AG10803 (cell line): ENCODE data around the gene NT5DC3.
A peak's percentile ranks its signal among the peaks of the same experiment; 100 is the strongest.

Source experiments
- DNase-seq: peaks from one replicate; pipeline ENCODE4 v3.0.0; 2010; ENCODE audit warnings: low read depth
- H3K4me3 ChIP-seq: 2 replicates; pipeline ENCODE4 v1.5.1; 2011; ENCODE audit warnings: mild to moderate bottlenecking, low read length, control low read depth
- TF ChIP-seq, protein P1 (sequence below): conservative IDR thresholded peaks from 2 replicates; pipeline ENCODE4 v1.5.1; 2011; ENCODE audit warnings: mild to moderate bottlenecking, low read length, control low read depth, inconsistent platforms

The NT5DC3 gene

DNA sequence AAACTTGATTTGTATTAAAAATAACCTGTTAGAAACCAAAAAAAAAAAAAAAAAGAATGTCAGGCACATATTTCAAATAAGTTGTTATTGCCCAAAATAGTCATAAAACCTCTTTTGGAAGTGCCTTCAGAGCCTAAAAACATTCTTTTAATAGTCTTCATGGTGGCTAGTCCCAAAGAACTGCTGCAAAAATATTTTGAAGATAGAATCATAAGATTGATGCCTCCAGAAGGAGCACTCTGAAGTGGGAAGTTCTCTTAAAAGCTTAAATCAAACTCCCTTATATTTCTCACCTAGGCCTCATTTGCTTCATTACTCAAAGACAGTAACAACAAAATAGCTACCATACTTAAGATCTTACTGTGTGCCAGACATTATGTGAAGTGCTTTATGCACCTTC lies 27.2 kb upstream of the NT5DC3 start:
- TF ChIP-seq, protein P1, sequence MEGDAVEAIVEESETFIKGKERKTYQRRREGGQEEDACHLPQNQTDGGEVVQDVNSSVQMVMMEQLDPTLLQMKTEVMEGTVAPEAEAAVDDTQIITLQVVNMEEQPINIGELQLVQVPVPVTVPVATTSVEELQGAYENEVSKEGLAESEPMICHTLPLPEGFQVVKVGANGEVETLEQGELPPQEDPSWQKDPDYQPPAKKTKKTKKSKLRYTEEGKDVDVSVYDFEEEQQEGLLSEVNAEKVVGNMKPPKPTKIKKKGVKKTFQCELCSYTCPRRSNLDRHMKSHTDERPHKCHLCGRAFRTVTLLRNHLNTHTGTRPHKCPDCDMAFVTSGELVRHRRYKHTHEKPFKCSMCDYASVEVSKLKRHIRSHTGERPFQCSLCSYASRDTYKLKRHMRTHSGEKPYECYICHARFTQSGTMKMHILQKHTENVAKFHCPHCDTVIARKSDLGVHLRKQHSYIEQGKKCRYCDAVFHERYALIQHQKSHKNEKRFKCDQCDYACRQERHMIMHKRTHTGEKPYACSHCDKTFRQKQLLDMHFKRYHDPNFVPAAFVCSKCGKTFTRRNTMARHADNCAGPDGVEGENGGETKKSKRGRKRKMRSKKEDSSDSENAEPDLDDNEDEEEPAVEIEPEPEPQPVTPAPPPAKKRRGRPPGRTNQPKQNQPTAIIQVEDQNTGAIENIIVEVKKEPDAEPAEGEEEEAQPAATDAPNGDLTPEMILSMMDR, result no peak
- DNase-seq, result peak; percentile 82
- no peak overlapping the region for H3K4me3 ChIP-seq

DNA sequence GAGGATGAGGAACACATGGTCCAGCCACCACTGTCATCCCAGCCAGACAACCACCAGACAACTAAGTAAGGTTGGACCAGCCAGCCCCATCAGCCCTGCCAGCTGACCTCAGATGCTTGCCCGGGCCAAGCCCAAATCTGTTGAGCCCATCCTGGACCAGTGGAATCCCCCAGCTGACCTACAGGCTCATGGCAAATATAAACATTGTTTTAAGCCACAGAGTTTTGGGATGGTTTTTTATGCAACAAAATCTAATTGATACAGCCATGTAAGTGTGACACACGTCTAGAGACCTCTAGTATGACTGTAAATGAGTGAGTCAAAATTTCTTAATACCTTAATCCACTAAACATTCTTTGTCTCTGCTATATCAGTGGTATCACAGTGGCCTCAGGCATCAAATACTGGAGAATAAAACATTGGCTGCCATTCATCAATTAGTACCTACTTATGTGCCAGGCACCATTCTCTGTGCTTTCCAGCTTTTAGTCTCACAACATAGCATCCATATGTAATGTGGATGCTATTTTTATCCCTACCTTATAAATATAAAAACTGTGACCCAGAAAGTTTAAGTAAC lies 24.2 kb upstream of the NT5DC3 start:
- DNase-seq, result no peak
- TF ChIP-seq, protein P1, result no peak
- no peak overlapping the region for H3K4me3 ChIP-seq

DNA sequence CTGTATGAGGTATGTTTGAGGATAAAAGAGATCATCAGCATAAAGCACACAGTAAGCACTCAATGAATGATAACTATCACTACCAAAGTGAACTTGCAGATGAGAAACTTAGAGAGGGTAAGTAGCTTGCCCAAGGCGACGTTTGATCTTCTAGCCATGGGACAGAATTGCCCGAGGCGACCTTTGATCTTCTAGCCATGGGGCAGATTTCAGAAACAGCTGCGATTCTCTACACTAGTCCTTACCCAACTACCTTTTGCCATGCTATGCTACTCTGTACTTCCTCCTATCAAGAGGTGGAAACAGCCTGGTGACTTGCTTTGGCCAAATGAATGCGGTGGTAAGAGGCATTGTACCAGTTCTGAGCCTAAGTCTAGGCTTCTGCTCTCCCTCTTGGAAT lies 23.7 kb upstream of the NT5DC3 start:
- no peak overlapping the region for H3K4me3 ChIP-seq
- TF ChIP-seq, protein P1, result no peak
- no peak for DNase-seq

DNA sequence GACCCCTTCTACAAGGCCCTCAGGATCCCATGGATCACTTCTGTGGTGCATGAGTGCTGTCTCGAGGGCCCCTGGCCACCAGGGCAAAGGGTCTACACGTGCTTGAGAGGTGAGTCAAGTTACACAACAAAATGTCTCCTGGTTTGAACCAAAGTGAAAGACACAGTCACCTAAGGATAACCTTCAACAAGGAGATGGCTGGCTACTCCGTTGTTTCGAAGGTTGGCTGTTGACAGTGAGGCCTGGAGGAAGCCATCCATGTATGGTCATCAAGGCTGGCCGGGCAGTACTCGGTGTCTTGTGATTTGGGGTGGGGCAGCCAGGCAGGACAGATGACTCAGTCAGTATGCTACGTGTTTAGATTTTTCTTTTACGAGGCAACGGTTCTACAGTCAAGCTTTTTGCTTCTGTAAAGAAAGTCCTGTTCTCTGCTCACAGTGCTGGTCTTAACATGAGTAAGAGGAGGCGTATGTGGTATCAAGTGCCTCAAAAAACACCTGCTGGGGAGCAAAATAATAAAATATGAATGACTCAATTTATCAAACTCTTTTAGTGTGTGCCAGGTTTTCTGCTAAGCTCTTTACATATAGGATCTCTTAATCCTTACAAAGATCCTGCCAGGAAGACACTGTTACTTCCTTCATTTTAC lies 18.0 kb upstream of the NT5DC3 start:
- TF ChIP-seq, protein P1, result no peak
- DNase-seq, result peak; percentile 96
- no peak overlapping the region for H3K4me3 ChIP-seq

DNA sequence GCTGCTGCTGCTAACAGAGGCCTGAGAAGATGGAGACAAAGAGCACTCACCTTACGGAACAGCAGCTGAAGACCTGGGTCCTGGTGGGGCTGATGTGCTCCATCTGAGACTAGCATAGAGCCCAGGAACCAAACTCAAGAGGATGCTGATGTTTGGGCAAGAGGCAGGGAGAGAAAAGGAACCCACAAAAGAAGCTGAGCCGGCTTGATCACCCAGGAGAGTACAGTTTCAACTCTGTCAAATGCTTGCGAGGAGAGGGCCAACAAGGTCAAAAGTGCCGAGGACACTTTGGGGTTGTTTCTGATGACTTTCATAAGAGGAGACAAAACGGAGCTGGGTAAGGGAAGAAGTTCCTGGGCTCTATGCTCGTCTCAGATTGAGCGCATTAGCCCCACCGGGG lies 17.3 kb upstream of the NT5DC3 start:
- DNase-seq, result no peak
- TF ChIP-seq, protein P1, result no peak
- H3K4me3 ChIP-seq, result no peak overlapping the region

DNA sequence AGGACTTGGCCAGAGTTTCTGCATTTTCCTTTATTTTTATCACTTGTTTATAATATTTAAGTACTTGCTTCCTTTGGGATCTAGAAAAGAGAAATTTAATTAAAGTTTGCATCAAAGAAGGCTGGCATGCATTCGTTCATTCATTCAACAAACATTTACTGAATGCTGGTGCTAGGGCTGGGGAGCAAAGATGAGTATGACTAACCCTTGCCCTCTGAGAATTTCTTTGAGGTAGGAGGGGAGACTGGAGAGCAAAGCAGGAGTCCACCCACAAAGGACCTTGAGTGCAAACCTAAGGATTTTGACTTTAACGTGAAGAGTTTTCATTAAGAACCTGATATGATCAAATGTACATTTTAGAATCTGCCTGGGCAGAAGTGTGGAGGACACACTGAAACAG lies 16.1 kb upstream of the NT5DC3 start:
- no peak overlapping the region for H3K4me3 ChIP-seq
- TF ChIP-seq, protein P1, result no peak
- no peak for DNase-seq
